HG03064 (cell line): Measurements from ENCODE around the gene FAM89A.
"Not testable (repeated sequence)": the region's sequence is repeated elsewhere in the genome, so short reads cannot be mapped to it uniquely, and the experiment has no call there.

ENCODE experiments used
- ATAC-seq: cut with Tn5 transposase; IDR thresholded peaks from one replicate; pipeline ENCODE4 v1.9.1; 2021; ENCODE audit warnings: low read depth; ENCODE audit not compliant: unreplicated experiment

Gene FAM89A

GRCh38 chr1:231007535-231007934 lies 32.5 kb downstream of the FAM89A start:
- not testable (repeated sequence) for ATAC-seq

- ATAC-seq = no peak
These were observed 38.2 kb downstream of the FAM89A start for GRCh38 chr1:231001892-231002291.

- no peak for ATAC-seq
These were observed 39.4 kb downstream of the FAM89A start for GRCh38 chr1:231000639-231001038.

GRCh38 chr1:231000201-231000600 lies 39.9 kb downstream of the FAM89A start:
- no peak for ATAC-seq

DNA sequence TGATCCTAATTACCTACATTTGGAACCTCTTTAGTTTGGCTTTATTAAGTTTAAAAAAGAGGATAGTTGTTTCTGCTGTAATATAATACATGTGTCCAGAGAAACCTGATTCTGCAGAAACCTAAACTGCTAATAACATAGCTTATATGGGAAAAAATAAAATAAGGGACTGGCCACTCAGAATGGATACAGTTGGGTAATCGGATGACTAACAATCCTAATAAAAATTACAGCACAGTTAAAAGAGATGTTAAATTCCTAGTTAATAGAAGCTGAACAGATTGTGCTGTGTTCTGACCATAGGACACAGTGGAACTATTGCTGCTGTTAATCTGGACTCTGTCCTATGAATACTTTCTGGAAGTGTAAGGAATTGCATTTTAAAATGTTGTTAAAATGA lies 45.2 kb downstream of the FAM89A start:
- no peak for ATAC-seq

GRCh38 chr1:230992100-230992774 lies 47.8 kb downstream of the FAM89A start:
- no peak for ATAC-seq

GRCh38 chr1:230987448-230987847 lies 52.6 kb downstream of the FAM89A start:
- no peak for ATAC-seq

DNA sequence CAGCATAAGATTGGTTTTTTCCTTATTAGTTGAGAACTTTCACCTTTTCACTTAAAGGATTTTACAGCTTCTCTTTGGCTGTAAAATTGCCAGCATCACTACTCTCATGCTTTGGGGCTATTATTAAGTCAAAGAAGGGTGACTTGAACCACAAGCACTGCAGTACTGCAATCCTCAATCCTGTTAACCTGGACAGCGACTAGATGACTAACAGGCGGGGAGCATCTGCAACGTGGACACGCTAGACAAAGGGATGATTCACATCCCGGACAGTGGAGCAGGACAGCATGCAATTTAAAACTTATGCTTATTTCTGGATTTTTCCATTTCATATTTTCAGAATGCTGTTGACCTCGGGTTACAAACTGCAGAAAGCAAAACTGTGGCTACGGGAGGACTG lies 53.1 kb downstream of the FAM89A start:
- ATAC-seq = no peak

DNA sequence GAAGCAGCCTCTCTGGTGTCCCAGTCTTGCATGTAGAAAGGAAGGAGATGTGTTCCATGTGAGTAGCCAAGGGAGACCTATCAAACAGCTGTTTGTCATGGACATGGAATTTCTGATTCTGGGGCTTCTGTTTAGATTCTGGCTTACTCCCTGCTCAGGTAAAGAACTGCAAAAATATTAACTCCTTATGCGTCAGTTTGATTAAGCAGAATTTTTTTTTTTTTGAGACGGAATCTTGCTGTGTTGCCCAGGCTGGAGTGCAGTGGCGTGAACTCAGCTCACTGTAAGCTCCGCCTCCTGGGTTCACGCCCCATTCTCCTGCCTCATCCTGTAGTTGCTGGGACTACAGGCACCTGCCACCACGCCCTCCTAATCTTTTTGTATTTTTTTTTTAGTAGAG lies 54.3 kb downstream of the FAM89A start:
- no peak for ATAC-seq

GRCh38 chr1:230984622-230985515 lies 55.2 kb downstream of the FAM89A start:
- not testable (repeated sequence) for ATAC-seq

GRCh38 chr1:230983811-230984210 lies 56.2 kb downstream of the FAM89A start:
- no peak for ATAC-seq

DNA sequence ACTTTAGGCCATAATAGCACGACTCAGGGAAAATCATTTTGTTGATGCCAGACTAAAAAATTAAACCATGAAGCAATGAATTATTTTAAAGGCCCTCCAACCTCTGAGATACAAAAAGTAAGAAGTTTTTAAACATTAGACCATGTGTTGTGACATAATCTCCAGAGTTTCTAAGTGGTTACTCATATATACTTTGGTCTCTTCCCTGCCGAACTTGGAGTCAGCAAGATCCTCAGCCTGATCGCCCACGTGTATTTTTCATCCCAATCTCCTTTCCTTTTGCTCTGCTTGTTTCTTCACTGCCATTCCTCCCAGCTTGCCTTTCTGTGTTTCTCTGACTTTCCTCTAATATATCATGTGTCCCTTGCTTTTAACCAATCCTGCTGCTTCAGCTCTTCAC lies 57.4 kb downstream of the FAM89A start:
- no peak for ATAC-seq

DNA sequence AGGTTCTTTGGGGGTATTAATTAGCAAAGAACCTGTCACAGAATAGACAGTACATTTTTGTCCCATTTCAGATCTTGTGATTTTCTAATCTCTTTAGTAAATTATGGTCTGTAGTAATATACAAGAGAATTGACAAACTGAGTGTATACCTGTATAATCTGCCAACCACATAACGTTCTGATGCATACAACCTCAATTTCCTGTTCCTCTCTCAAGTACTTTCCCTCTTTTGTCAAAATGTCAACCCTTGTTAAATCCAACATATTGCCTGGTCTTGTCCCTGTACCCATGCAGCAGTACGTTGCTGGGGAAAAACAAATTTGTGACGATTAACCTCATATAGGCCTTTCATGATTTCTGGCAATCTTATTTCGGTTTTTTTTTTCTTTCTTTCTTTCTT lies 60.1 kb downstream of the FAM89A start:
- ATAC-seq = no peak

GRCh38 chr1:230979389-230979716 lies 60.7 kb downstream of the FAM89A start:
- no peak for ATAC-seq

DNA sequence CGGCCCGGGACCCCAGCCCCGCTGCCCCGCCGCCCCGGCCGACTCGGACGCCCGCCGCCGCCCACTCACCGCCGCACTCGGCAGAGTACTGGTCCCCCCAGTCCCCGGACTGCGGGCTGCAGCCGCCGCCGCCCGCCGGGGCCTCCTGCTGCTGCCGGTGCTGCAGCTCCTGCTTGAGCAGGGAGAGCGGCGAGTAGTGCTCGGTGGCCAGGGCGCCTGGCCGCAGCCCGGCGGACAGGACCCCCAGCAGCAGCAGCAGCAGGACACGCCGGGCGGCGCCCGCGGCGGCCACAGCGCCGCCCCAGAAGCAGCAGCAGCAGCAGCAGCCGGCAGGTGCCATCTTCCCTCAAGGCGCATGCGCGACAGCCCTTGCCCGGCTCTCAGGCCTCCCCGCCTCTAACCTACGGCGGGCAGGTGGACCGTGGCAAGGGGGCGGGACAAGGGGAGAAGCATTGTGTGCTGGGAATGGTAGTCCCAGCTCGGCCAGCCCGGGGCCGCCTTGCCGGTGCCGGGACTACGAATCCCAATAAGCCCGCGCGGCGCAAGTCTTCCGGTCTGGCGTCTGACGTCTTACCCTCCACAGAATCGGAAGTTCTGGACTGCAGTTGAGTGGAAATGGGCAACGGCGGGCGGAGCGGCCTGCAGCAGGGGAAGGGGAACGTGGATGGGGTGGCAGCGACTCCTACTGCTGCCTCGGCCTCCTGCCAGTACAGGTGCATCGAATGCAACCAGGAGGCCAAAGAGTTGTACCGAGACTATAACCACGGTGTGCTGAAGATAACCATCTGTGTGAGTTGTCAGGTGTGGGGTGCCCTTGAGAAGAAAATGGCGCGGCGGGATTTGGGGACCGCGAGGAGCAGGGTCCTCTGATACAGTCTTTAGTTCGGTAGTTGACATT lies 61.3 kb downstream of the FAM89A start, which contains the start of the genes ARV1 and TTC13:
TSS of gene ARV1 (plus strand) at position 604 of the 898 bp plus-strand sequence. CDS start at position 616, 12 bp downstream.
TSS of gene TTC13 (minus strand) at position 371 of the 898 bp plus-strand sequence. CDS start at position 340, 31 bp downstream.
- ATAC-seq = peak; percentile 92

DNA sequence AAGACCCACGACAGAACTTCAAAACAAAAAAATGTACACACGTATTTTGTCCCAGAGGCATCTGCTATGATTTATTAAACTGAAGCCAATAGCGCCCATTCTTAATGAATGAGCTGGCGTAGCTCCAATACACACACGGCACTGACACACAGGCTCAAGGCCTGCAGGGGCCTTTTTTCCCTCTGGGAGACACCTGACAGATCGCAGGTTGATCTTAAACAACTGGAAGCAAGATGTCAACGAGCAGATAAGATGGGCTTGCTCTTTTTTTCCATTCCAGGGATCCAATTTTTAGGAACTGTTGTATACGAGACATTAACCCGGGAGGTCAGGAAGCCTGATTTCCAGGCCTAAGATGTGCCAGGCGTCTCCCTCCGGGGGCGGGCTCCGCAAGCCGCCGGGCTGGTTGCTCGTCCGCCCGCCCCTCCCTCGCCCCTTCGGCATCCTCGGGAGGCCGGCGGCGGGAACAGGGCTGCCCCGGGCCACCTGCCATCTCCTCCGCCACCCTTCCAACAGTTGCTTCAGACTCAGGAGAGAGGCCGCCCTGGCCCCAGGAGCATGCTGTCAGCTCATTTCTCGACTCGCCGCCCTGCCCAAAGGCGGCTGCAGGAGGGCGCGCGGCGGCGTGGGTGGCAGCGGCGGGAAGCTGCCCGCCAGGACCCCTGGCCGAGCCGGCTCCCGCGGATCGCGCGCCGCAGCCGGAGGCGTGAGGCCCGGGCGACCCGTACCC lies 62.1 kb downstream of the FAM89A start:
- ATAC-seq = peak; percentile 11

- ATAC-seq = no peak
These were observed 63.0 kb downstream of the FAM89A start for GRCh38 chr1:230976825-230977747.

- ATAC-seq = no peak
These were observed 63.7 kb downstream of the FAM89A start for GRCh38 chr1:230976360-230976759.

- ATAC-seq = no peak
These were observed 64.4 kb downstream of the FAM89A start for GRCh38 chr1:230975636-230976035.
